ENCODE data around the gene PAX7. TPM values are rescaled to one million over a fixed set of nuclear protein-coding genes. Genes with fewer than 3 reads are reported as not detected.

Gene PAX7
- total and polyA plus RNA-seq, 2 of the 4 experiments (the other 2 are of a cell fraction): not detected

GRCh38 chr1:18612073-18612472 is 18.6 kb upstream of the PAX7 start:
- Histone ChIP-seq H2BK20ac (ENCODE audit: low read depth, low read length) (no peak overlapping the region), H3K4ac (ENCODE audit: low read depth, low read length) (no peak overlapping the region), H2BK15ac (ENCODE audit: low read depth, low read length) (no peak overlapping the region), H4K8ac (ENCODE audit: low read depth in 2 of 2, low read length in 2 of 2) (no peak overlapping the region), H3K27me3 (ENCODE audit: control insufficient read depth, insufficient read depth, low read length) (no peaks in the 10 kb centered on the region; the same call in 1 of the 2 replicates), H3K9me1 (ENCODE audit: insufficient read depth, low read length) (no peaks in the 10 kb centered on the region), H4K5ac (ENCODE audit: low read depth, low read length) (no peak overlapping the region), H3K4me3 (ENCODE audit: insufficient read depth, low read depth, low read length) (no peak overlapping the region), H3K18ac (ENCODE audit: low read depth, low read length) (no peak overlapping the region), H3K23ac (ENCODE audit: low read depth, low read length) (no peak overlapping the region), H4K91ac (ENCODE audit: insufficient read depth, low read depth, low read length) (no peak overlapping the region), H3K27ac (ENCODE audit: insufficient read depth, low read length) (no peak overlapping the region), H3K36me3 (ENCODE audit: control insufficient read depth, insufficient read depth, low read length) (no peaks in the 10 kb centered on the region), H2AK5ac (ENCODE audit: low read depth, low read length) (no peak overlapping the region), H2AK9ac (replicated peaks; ENCODE audit: low read depth, low read length, poor library complexity) (no peak overlapping the region), H4K20me1 (ENCODE audit: insufficient read depth, low read length) (no peaks in the 10 kb centered on the region), H3K56ac (ENCODE audit: extremely low read depth, insufficient read depth, low read length) (no peak overlapping the region), H2AFZ (replicated peaks; ENCODE audit: low read length, poor library complexity) (no peak overlapping the region), H3K79me1 (ENCODE audit: low read depth in 1 of 2, low read length in 2 of 2) (no peaks in the 10 kb centered on the region), H2BK120ac (ENCODE audit: low read depth, low read length) (no peak overlapping the region), H3K14ac (replicated peaks; ENCODE audit: low read depth, low read length) (no peak overlapping the region), H3K4me1 (ENCODE audit: control insufficient read depth, insufficient read depth, low read length) (no peaks in the 10 kb centered on the region), H2BK5ac (ENCODE audit: low read depth, low read length, poor library complexity, severe bottlenecking) (no peak overlapping the region), H3K9ac (ENCODE audit: low read depth, low read length) (no peak overlapping the region), H3K9me3 (ENCODE audit: control insufficient read depth, insufficient read depth, low read length) (no peaks in the 10 kb centered on the region), H3K4me2 (ENCODE audit: low read depth, low read length) (no peak overlapping the region)
- in situ Hi-C loops (cut with MboI; ENCODE audit: low sequenced_read_pairs): no loop called here
- CTCF ChIA-PET: no interaction called here
- dilution Hi-C loops (cut with HindIII; ENCODE audit: low sequenced_read_pairs, unreplicated experiment): no loop called here
- POLR2A ChIA-PET (ENCODE audit: unreplicated experiment): no interaction called here
- DNase-seq (no peak), ATAC-seq (ENCODE audit: low read depth) (no peak)
- TF ChIP-seq, protein P1, sequence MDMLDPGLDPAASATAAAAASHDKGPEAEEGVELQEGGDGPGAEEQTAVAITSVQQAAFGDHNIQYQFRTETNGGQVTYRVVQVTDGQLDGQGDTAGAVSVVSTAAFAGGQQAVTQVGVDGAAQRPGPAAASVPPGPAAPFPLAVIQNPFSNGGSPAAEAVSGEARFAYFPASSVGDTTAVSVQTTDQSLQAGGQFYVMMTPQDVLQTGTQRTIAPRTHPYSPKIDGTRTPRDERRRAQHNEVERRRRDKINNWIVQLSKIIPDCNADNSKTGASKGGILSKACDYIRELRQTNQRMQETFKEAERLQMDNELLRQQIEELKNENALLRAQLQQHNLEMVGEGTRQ (IDR thresholded peaks at IDR 0.05; ENCODE audit: low read depth, low read length): no peak
- no peak for TF ChIP-seq MXI1 (IDR thresholded peaks at IDR 0.05; ENCODE audit: borderline replicate concordance, low read depth, low read length)
- TF ChIP-seq CTCF (conservative IDR thresholded peaks at IDR 0.05; ENCODE audit: low read depth, low read length): no peak
- TF ChIP-seq CEBPB (IDR thresholded peaks at IDR 0.05; ENCODE audit: low read depth, low read length): no peak
- no CpG with 5 or more reads among the region's 8 CpGs for WGBS, 2 experiments (ENCODE audit: extremely low coverage in 2 of 2, insufficient read length in 1 of 2)
- BruUV-seq (replicated peaks): no TSS peak
- intact Hi-C loops (cut with micrococcal nuclease): no loop called here

Data from IMR-90 (cell line).